Duodenal mucosa (tissue), 2 donors: Measurements from ENCODE around the gene DENND1A.
"Not testable (repeated sequence)": the region's sequence is repeated elsewhere in the genome, so short reads cannot be mapped to it uniquely, and the experiment has no call there.

Experiments
- H3K27ac ChIP-seq: one replicate; pipeline ENCODE4 v1.7.0; 2013; ENCODE audit warnings: low read depth, low read length
- H3K27me3 ChIP-seq, 2 donors: one replicate each; pipeline ENCODE4 v1.7.0; 2013; ENCODE audit warnings: low read length in 2 of 2, control low read depth in 1 of 2; ENCODE audit not compliant: insufficient read depth in 2 of 2, control insufficient read depth in 1 of 2
- H3K36me3 ChIP-seq, 2 donors: one replicate each; pipeline ENCODE4 v1.7.0; 2013; ENCODE audit warnings: low read length in 2 of 2, control low read depth in 1 of 2; ENCODE audit not compliant: insufficient read depth in 2 of 2, control insufficient read depth in 1 of 2
- H3K4me1 ChIP-seq, 2 donors: one replicate each; pipeline ENCODE4 v1.7.0; 2013; ENCODE audit warnings: low read length in 2 of 2, control low read depth in 1 of 2; ENCODE audit not compliant: insufficient read depth in 2 of 2, control insufficient read depth in 1 of 2
- H3K4me3 ChIP-seq, 2 donors: one replicate each; pipeline ENCODE4 v1.7.0; 2013; ENCODE audit warnings: low read length in 2 of 2, low read depth in 1 of 2
- H3K9ac ChIP-seq, 2 donors: one replicate each; pipeline ENCODE4 v1.7.0; 2013; ENCODE audit warnings: low read length in 2 of 2, low read depth in 1 of 2
- H3K9me3 ChIP-seq, 2 donors: one replicate each; pipeline ENCODE4 v1.7.0; 2013; ENCODE audit warnings: low read length in 2 of 2, control low read depth in 1 of 2; ENCODE audit not compliant: control insufficient read depth in 1 of 2

DENND1A gene

DNA sequence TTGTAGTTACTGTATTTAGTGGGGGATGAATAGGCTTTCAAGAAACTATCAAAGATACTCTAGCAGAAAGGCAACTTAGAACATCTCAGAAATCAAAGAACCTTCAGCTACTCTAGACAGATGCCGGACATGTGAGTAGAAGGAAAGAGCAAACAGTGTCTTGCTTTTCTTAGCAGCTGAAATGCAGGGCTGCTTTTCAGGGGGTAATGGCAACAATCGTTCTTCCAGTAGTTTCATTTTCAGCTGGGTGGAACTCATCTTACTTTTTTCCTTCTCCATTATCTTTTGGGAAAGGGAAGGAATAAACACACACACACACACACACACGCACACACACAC lies 292.4 kb downstream of the DENND1A start:
- H3K9me3 ChIP-seq, result no peaks in the 10 kb centered on the region
- no peaks in the 10 kb centered on the region for H3K36me3 ChIP-seq
- peak overlapping the region; percentile 50 to 67 for H3K4me3 ChIP-seq
- H3K27ac ChIP-seq, result no peak overlapping the region
- peak overlapping the region in 1 of 2 donors; percentile 36 for H3K9ac ChIP-seq
- H3K27me3 ChIP-seq, result no peaks in the 10 kb centered on the region
- peaks cover 13 to 17% of the 10 kb centered on the region in 2 donors for H3K4me1 ChIP-seq

- not testable (repeated sequence) for H3K9ac ChIP-seq, H3K36me3 ChIP-seq, H3K4me3 ChIP-seq, H3K9me3 ChIP-seq, H3K27me3 ChIP-seq, H3K27ac ChIP-seq
- H3K4me1 ChIP-seq, result peaks cover 12 to 16% of the 10 kb centered on the region in 2 donors
These were observed 293.1 kb downstream of the DENND1A start for GRCh38 chr9:123636805-123637204.

DNA sequence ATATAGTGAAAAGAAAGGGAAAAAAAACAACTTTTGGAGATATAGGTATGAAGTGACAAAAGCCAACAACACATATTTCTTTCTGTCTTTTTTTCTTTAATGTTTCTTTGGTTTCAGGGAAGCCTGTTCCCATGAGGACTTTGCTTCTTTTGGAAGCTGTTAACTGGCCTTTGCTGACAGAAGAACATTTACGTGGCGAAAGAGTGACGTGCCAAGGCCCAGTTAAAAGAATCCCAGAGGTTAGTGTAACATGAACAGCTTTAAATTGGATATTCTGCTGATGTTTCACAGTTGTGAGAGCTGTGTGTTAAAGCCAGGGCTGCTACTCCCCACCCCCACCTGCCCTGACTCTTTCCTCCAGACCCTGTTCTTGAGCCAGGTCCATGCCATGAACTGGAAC lies 298.1 kb downstream of the DENND1A start:
- peaks cover 11 to 14% of the 10 kb centered on the region in 2 donors for H3K36me3 ChIP-seq
- no peak overlapping the region for H3K9ac ChIP-seq
- H3K4me1 ChIP-seq, result peaks cover 0 to under 1% of the 10 kb centered on the region in 2 donors
- H3K27ac ChIP-seq, result no peak overlapping the region
- no peaks in the 10 kb centered on the region for H3K27me3 ChIP-seq
- no peak overlapping the region for H3K4me3 ChIP-seq
- no peaks in the 10 kb centered on the region for H3K9me3 ChIP-seq

GRCh38 chr9:123630233-123630632 lies 299.7 kb downstream of the DENND1A start:
- Histone ChIP-seq H3K36me3 (peaks cover 14 to 19% of the 10 kb centered on the region in 2 donors), H3K9ac (no peak overlapping the region), H3K4me1 (no peaks in the 10 kb centered on the region), H3K27ac (no peak overlapping the region), H3K9me3 (no peaks in the 10 kb centered on the region), H3K27me3 (no peaks in the 10 kb centered on the region), H3K4me3 (no peak overlapping the region)

- Histone ChIP-seq H3K36me3 (peaks cover 14 to 19% of the 10 kb centered on the region in 2 donors), H3K9me3 (no peaks in the 10 kb centered on the region), H3K4me1 (no peaks in the 10 kb centered on the region), H3K4me3 (no peak overlapping the region), H3K27ac (no peak overlapping the region), H3K27me3 (no peaks in the 10 kb centered on the region), H3K9ac (no peak overlapping the region)
These were observed 300.4 kb downstream of the DENND1A start for GRCh38 chr9:123629531-123629930.

DNA sequence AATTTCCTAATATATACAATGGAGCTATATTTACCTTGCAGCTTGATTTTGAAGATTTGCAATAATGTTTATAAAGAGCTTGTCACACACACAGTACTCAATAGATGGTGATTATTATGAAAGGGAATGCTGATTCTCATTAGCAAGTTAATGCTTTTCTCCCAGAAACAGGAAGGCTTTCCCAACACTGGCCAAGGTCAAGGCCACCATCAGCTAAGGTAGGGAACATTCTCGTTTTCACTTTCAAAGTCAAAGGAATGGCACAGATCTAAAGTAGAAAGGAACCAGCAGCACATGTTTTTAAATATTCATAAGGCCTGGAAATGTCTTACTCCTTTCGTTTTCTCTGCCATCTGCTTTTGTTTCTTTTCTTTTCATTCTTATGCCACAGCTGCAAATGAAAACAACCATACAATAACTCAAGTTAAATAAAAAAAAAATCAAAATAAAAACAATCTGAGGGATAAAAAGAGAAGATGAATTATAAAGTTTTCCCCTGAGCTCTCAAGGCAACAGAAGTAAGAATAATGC lies 307.1 kb downstream of the DENND1A start:
- Histone ChIP-seq H3K9me3 (no peaks in the 10 kb centered on the region), H3K36me3 (peaks cover 3 to 8% of the 10 kb centered on the region in 2 donors), H3K27me3 (no peaks in the 10 kb centered on the region), H3K4me1 (no peaks in the 10 kb centered on the region), H3K27ac (no peak overlapping the region), H3K9ac (no peak overlapping the region), H3K4me3 (no peak overlapping the region)

- Histone ChIP-seq H3K4me3 (no peak overlapping the region), H3K4me1 (no peaks in the 10 kb centered on the region), H3K27me3 (no peaks in the 10 kb centered on the region), H3K9me3 (no peaks in the 10 kb centered on the region), H3K36me3 (no peaks in the 10 kb centered on the region), H3K27ac (no peak overlapping the region), H3K9ac (no peak overlapping the region)
These were observed 309.7 kb downstream of the DENND1A start for GRCh38 chr9:123620239-123620638.

DNA sequence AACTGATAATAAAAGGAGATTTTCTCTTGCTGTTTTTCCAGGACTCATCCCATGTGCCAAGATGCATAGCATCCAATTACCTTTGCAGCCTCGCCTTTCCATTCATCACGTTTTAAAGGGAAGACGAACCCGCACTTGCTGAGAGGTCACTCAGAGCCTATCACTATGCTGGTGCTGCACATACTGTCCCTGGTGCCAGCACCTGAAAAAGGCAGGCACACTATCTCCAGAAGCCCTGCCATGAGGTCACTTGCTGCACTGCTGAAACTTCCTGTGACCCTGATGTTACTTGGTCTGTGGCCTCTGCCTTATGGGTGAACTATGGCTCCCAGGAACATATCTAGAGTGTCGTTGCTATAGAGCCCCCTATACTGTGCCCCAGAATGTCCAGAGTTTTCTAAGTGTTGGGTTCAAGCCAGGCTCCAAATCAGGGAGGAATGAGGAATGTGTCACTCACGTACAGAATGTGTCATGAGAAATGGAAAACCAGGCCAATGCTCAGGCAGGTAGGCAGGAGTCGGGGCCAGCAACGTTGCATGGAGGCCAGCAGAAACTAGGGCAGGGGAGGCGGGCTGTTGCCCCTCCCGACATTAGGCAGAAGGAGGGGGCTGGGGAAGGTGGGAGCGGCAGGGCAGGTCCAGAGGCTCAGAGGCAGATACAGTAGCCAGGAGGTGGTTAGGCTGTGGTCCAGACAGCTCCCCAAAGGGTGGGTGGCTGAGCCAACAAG lies 311.8 kb downstream of the DENND1A start:
- no peak overlapping the region for H3K4me3 ChIP-seq
- no peaks in the 10 kb centered on the region for H3K9me3 ChIP-seq
- H3K4me1 ChIP-seq, result no peaks in the 10 kb centered on the region
- H3K9ac ChIP-seq, result no peak overlapping the region
- H3K27ac ChIP-seq, result no peak overlapping the region
- H3K27me3 ChIP-seq, result no peaks in the 10 kb centered on the region
- no peaks in the 10 kb centered on the region for H3K36me3 ChIP-seq

- H3K9ac ChIP-seq, result no peak overlapping the region
- H3K27ac ChIP-seq, result no peak overlapping the region
- no peaks in the 10 kb centered on the region for H3K27me3 ChIP-seq
- no peaks in the 10 kb centered on the region for H3K9me3 ChIP-seq
- H3K4me1 ChIP-seq, result no peaks in the 10 kb centered on the region
- H3K4me3 ChIP-seq, result no peak overlapping the region
- no peaks in the 10 kb centered on the region for H3K36me3 ChIP-seq
These were observed 312.6 kb downstream of the DENND1A start for GRCh38 chr9:123617286-123617685.

- Histone ChIP-seq H3K9me3 (no peaks in the 10 kb centered on the region), H3K9ac (no peak overlapping the region), H3K27me3 (no peaks in the 10 kb centered on the region), H3K36me3 (no peaks in the 10 kb centered on the region), H3K4me1 (no peaks in the 10 kb centered on the region), H3K27ac (no peak overlapping the region), H3K4me3 (no peak overlapping the region)
These were observed 313.2 kb downstream of the DENND1A start for GRCh38 chr9:123616707-123617106.
